Stimulated activated CD4-positive, alpha-beta T cell treated with anti-CD3 and anti-CD28 coated beads, Interleukin-1b, Interleukin-23, amount 100 ng/mL, for 48 hours (primary cell): Measurements from ENCODE around the gene BIRC6.
"Not testable (repeated sequence)": the region's sequence is repeated elsewhere in the genome, so short reads cannot be mapped to it uniquely, and the experiment has no call there.

Source experiments
- DNase-seq: peaks from one replicate; pipeline ENCODE4 v3.0.0-alpha.2; 2020

Gene BIRC6

GRCh38 chr2:32356681-32357317, at the start of gene BIRC6:
Gene BIRC6 (plus strand): TSS chr2:32357023. CDS start chr2:32357162, 139 bp downstream.
- peak; percentile 97 for DNase-seq

GRCh38 chr2:32310577-32310976, 46.2 kb upstream of the BIRC6 start:
- DNase-seq, result no peak

GRCh38 chr2:32314886-32315285, 41.9 kb upstream of the BIRC6 start:
- DNase-seq, result no peak

GRCh38 chr2:32328679-32329078, 28.1 kb upstream of the BIRC6 start:
- not testable (repeated sequence) for DNase-seq

GRCh38 chr2:32329180-32329980, 27.4 kb upstream of the BIRC6 start:
- DNase-seq, result not testable (repeated sequence)

- DNase-seq, result no peak
These were observed 26.7 kb upstream of the BIRC6 start for GRCh38 chr2:32330136-32330535.

- no peak for DNase-seq
These were observed 14.0 kb upstream of the BIRC6 start for GRCh38 chr2:32342801-32343200.

GRCh38 chr2:32350797-32351196, 6.0 kb upstream of the BIRC6 start:
- DNase-seq, result not testable (repeated sequence)

GRCh38 chr2:32355976-32356680, 695 bp upstream of the BIRC6 start:
- DNase-seq, result no peak

- DNase-seq, result peak; percentile 36
These were observed 691 bp downstream of the BIRC6 start for GRCh38 chr2:32357318-32358110.

- peak; percentile 3 for DNase-seq
These were observed 1.3 kb downstream of the BIRC6 start for GRCh38 chr2:32358111-32358482.

- no peak for DNase-seq
These were observed 3.6 kb downstream of the BIRC6 start for GRCh38 chr2:32360416-32360815.

GRCh38 chr2:32362997-32363396, 6.2 kb downstream of the BIRC6 start:
- not testable (repeated sequence) for DNase-seq

GRCh38 chr2:32363597-32363996, 6.8 kb downstream of the BIRC6 start:
- DNase-seq, result no peak

GRCh38 chr2:32364290-32364689, 7.5 kb downstream of the BIRC6 start:
- not testable (repeated sequence) for DNase-seq

- not testable (repeated sequence) for DNase-seq
These were observed 8.9 kb downstream of the BIRC6 start for GRCh38 chr2:32365679-32366078.

GRCh38 chr2:32366595-32366994, 9.8 kb downstream of the BIRC6 start:
- no peak for DNase-seq

- DNase-seq, result no peak
These were observed 12.4 kb downstream of the BIRC6 start for GRCh38 chr2:32369222-32369621.

- DNase-seq, result not testable (repeated sequence)
These were observed 14.1 kb downstream of the BIRC6 start for GRCh38 chr2:32370942-32371341.

- DNase-seq, result no peak
These were observed 15.8 kb downstream of the BIRC6 start for GRCh38 chr2:32372519-32373182.

GRCh38 chr2:32375228-32375892, 18.5 kb downstream of the BIRC6 start:
- DNase-seq, result no peak

GRCh38 chr2:32376756-32377155, 19.9 kb downstream of the BIRC6 start:
- DNase-seq, result no peak
